ENCODE results near the gene MPHOSPH10. TPM values are rescaled to one million over a fixed set of nuclear protein-coding genes. Genes with fewer than 3 reads are reported as not detected.

Gene MPHOSPH10
- total and polyA plus RNA-seq, 10 of the 15 experiments (the other 5 are each of a cell fraction or from before 2014, with no cell fraction given) = 23.8 to 56.8 (median 41.3) TPM

- TF ChIP-seq TCF7 (IDR thresholded peaks at IDR 0.05; ENCODE audit: borderline replicate concordance) (0 out of 2 replicates have a peak, but pooled peaks have one; percentile 17), TARDBP (IDR thresholded peaks at IDR 0.05; ENCODE audit: borderline replicate concordance) (no peak), CBFB (IDR thresholded peaks at IDR 0.05; ENCODE audit: low read depth) (peak; percentile 96), EED (IDR thresholded peaks at IDR 0.05; ENCODE audit: low read depth) (peak; percentile 88), BCLAF1 (IDR thresholded peaks at IDR 0.05) (no peak), MTA3 (IDR thresholded peaks at IDR 0.05; ENCODE audit: borderline replicate concordance, low read length) (no peak; the same call in none of the 2 replicates), ELK1 (IDR thresholded peaks at IDR 0.05; ENCODE audit: low read depth, low read length) (no peak), SP1 (IDR thresholded peaks at IDR 0.05; ENCODE audit: low read depth, low read length) (no peak), SMC3 (IDR thresholded peaks at IDR 0.05; ENCODE audit: borderline replicate concordance, low read length) (no peak), SKIL (IDR thresholded peaks at IDR 0.05; ENCODE audit: low read depth, poor library complexity, severe bottlenecking) (peak; percentile 76), GABPA (IDR thresholded peaks at IDR 0.05; ENCODE audit: low read depth) (no peak), ESRRA (IDR thresholded peaks at IDR 0.05; ENCODE audit: low read length) (no peak), POLR2AphosphoS5 (IDR thresholded peaks at IDR 0.05; ENCODE audit: low read length) (no peak), MEF2A (IDR thresholded peaks at IDR 0.05; ENCODE audit: insufficient read depth, low read depth, low read length) (peak; percentile 83), NBN (IDR thresholded peaks at IDR 0.05) (peak; percentile 64; the same call in 1 of the 2 replicates), CBX5 (IDR thresholded peaks at IDR 0.05; ENCODE audit: low read depth) (no peak), HDGF (IDR thresholded peaks at IDR 0.05) (no peak), ZZZ3 (IDR thresholded peaks at IDR 0.05; ENCODE audit: control insufficient read depth, insufficient read length, low read depth) (no peak), BACH1 (IDR thresholded peaks at IDR 0.05; ENCODE audit: borderline replicate concordance) (peak; percentile 60; the same call in 1 of the 2 replicates), SUZ12 (IDR thresholded peaks at IDR 0.05; ENCODE audit: unreplicated experiment) (no peak), DPF2 (IDR thresholded peaks at IDR 0.05) (peak; percentile 96), BCL11A (IDR thresholded peaks at IDR 0.05; ENCODE audit: low read depth, low read length) (peak; percentile 92)
Measured at GRCh38 chr2:71082402-71083252, 47.8 kb upstream of the MPHOSPH10 start (continued).
